H9 (cell line): ENCODE results near the gene SMU1. TPM values are rescaled to one million over a fixed set of nuclear protein-coding genes. Genes with fewer than 3 reads are reported as not detected.

Experiments used
- DNase-seq: peaks from one replicate; pipeline ENCODE4 v3.0.0-alpha.2; 2017
- H2AFZ ChIP-seq: one replicate; pipeline ENCODE4 v1.6.1; 2013; ENCODE audit warnings: mild to moderate bottlenecking, low read length, control low read depth, moderate library complexity
- H2AK5ac ChIP-seq: 2 replicates; pipeline ENCODE4 v1.6.1; 2013; ENCODE audit warnings: low read length, control low read depth, mixed read lengths; ENCODE audit not compliant: insufficient read length
- H2BK120ac ChIP-seq: one replicate; pipeline ENCODE4 v1.6.1; 2013; ENCODE audit warnings: low read depth, mild to moderate bottlenecking, low read length, control low read depth, inconsistent platforms; ENCODE audit not compliant: poor library complexity, severe bottlenecking
- H2BK12ac ChIP-seq: 2 replicates; pipeline ENCODE4 v1.6.1; 2013; ENCODE audit warnings: low read length, control low read depth, mixed read lengths, low read depth; ENCODE audit not compliant: insufficient read length
- H2BK15ac ChIP-seq: 2 replicates; pipeline ENCODE4 v1.6.1; 2013; ENCODE audit warnings: low read depth, low read length, control low read depth
- H2BK20ac ChIP-seq: one replicate; pipeline ENCODE4 v1.6.1; 2013; ENCODE audit warnings: low read depth, mild to moderate bottlenecking, low read length, control low read depth, inconsistent platforms; ENCODE audit not compliant: poor library complexity, severe bottlenecking
- H2BK5ac ChIP-seq: 2 replicates; pipeline ENCODE4 v1.6.1; 2013; ENCODE audit warnings: low read length, control low read depth, mixed read lengths; ENCODE audit not compliant: insufficient read length
- H3K14ac ChIP-seq: 2 replicates; pipeline ENCODE4 v1.6.1; 2013; ENCODE audit warnings: low read length, control low read depth; ENCODE audit not compliant: insufficient read depth
- H3K18ac ChIP-seq: 2 replicates; pipeline ENCODE4 v1.6.1; 2013; ENCODE audit warnings: low read depth, mild to moderate bottlenecking, mixed read lengths, low read length, control low read depth; ENCODE audit not compliant: insufficient read length
- H3K23ac ChIP-seq: 2 replicates; pipeline ENCODE4 v1.6.1; 2013; ENCODE audit warnings: low read length, control low read depth, mixed read lengths, low read depth; ENCODE audit not compliant: insufficient read length
- H3K23me2 ChIP-seq: 2 replicates; pipeline ENCODE4 v1.6.1; 2013; ENCODE audit warnings: low read depth, mild to moderate bottlenecking, mixed read lengths, low read length, control low read depth; ENCODE audit not compliant: insufficient read length, poor library complexity, severe bottlenecking
- H3K27ac ChIP-seq: 2 replicates; pipeline ENCODE4 v1.5.1; 2013; ENCODE audit warnings: low read length, control low read depth, mixed read lengths, low read depth; ENCODE audit not compliant: insufficient read length
- H3K27me3 ChIP-seq: 2 replicates; pipeline ENCODE4 v1.6.1; 2013; ENCODE audit warnings: low read length, control low read depth, inconsistent platforms; ENCODE audit not compliant: insufficient read depth
- H3K4ac ChIP-seq: 2 replicates; pipeline ENCODE4 v1.6.1; 2013; ENCODE audit warnings: low read depth, mild to moderate bottlenecking, control low read depth, inconsistent platforms, low read length, moderate library complexity
- H3K4me1 ChIP-seq: 2 replicates; pipeline ENCODE4 v1.6.1; 2013; ENCODE audit warnings: low read length, control low read depth, inconsistent platforms; ENCODE audit not compliant: insufficient read depth
- H3K4me2 ChIP-seq: 2 replicates; pipeline ENCODE4 v1.6.1; 2013; ENCODE audit warnings: low read length, control low read depth, mixed read lengths; ENCODE audit not compliant: insufficient read length, insufficient read depth
- H3K56ac ChIP-seq: 2 replicates; pipeline ENCODE4 v1.6.1; 2013; ENCODE audit warnings: low read depth, mild to moderate bottlenecking, mixed read lengths, low read length, control low read depth; ENCODE audit not compliant: insufficient read length
- H3K79me1 ChIP-seq: 2 replicates; pipeline ENCODE4 v1.6.1; 2013; ENCODE audit warnings: low read depth, mild to moderate bottlenecking, moderate library complexity, low read length, control low read depth, inconsistent platforms; ENCODE audit not compliant: insufficient read depth, poor library complexity, severe bottlenecking
- H3K79me2 ChIP-seq: 2 replicates; pipeline ENCODE4 v1.6.1; 2013; ENCODE audit warnings: low read length, control low read depth, inconsistent platforms; ENCODE audit not compliant: insufficient read depth
- H3K9ac ChIP-seq: 2 replicates; pipeline ENCODE4 v1.6.1; 2013; ENCODE audit warnings: low read length, control low read depth, mixed read lengths; ENCODE audit not compliant: insufficient read length; ENCODE audit errors: extremely low read depth
- H3K9me3 ChIP-seq: one replicate; pipeline ENCODE4 v1.6.1; 2013; ENCODE audit warnings: low read depth, low read length, inconsistent platforms; ENCODE audit not compliant: control insufficient read depth
- H3T11ph ChIP-seq: one replicate; pipeline ENCODE4 v1.6.1; 2013; ENCODE audit warnings: mild to moderate bottlenecking, low read length, control low read depth, inconsistent platforms
- H4K20me1 ChIP-seq: one replicate; pipeline ENCODE4 v1.6.1; 2013; ENCODE audit not compliant: control insufficient read depth, insufficient read length, insufficient read depth
- H4K5ac ChIP-seq: 2 replicates; pipeline ENCODE4 v1.6.1; 2013; ENCODE audit warnings: low read depth, mild to moderate bottlenecking, mixed read lengths, low read length, control low read depth; ENCODE audit not compliant: insufficient read length
- H4K8ac ChIP-seq: replicated peaks from 2 replicates; pipeline ENCODE4 v1.6.1; 2013; ENCODE audit warnings: low read length, control low read depth, mixed read lengths, low read depth; ENCODE audit not compliant: insufficient read length
- H4K91ac ChIP-seq: 2 replicates; pipeline ENCODE4 v1.6.1; 2013; ENCODE audit warnings: low read depth, mild to moderate bottlenecking, moderate library complexity, mixed read lengths, low read length, control low read depth; ENCODE audit not compliant: insufficient read length
- H3K27ac Mint-ChIP-seq, 3 experiments: 2 replicates in 2 of 3; 3 replicates in 1 of 3; pipeline ENCODE4 v1.8.0; 2020 to 2021; ENCODE audit warnings: mixed read lengths in 3 of 3, mild to moderate bottlenecking in 1 of 3, moderate library complexity in 1 of 3
- H3K27me3 Mint-ChIP-seq: 2 replicates; pipeline ENCODE4 v1.8.0; 2021; ENCODE audit warnings: low read depth, mild to moderate bottlenecking, moderate library complexity, mixed read lengths
- H3K36me3 Mint-ChIP-seq, 3 experiments: 2 replicates in 2 of 3; 3 replicates in 1 of 3; pipeline ENCODE4 v1.8.0; 2020 to 2021; ENCODE audit warnings: low read depth in 3 of 3, mixed read lengths in 3 of 3; ENCODE audit not compliant: insufficient read depth in 1 of 3
- H3K4me1 Mint-ChIP-seq, 2 experiments: 2 replicates each; pipeline ENCODE4 v1.8.0; 2020; ENCODE audit warnings: mixed read lengths in 2 of 2
- H3K4me3 Mint-ChIP-seq, 2 experiments: 2 replicates in 1 of 2; 3 replicates in 1 of 2; pipeline ENCODE4 v1.8.0; 2020 to 2021; ENCODE audit warnings: mild to moderate bottlenecking in 2 of 2, mixed read lengths in 2 of 2, moderate library complexity in 1 of 2
- H3K9me3 Mint-ChIP-seq, 2 experiments: 2 replicates in 1 of 2; 3 replicates in 1 of 2; pipeline ENCODE4 v1.8.0; 2020; ENCODE audit warnings: mild to moderate bottlenecking in 2 of 2, mixed read lengths in 2 of 2, moderate library complexity in 1 of 2
- WGBS: extraction: QIAGEN DNeasy Blood & Tissue Kit; methylation state at CpG from one replicate; pipeline ENCODE4 v1.1.7; 2013; ENCODE audit warnings: missing lambda C conversion rate, low lambda C conversion rate, mixed read lengths; ENCODE audit not compliant: insufficient read length; ENCODE audit errors: extremely low coverage; 5-methylcytosine and 5-hydroxymethylcytosine counted together
- total RNA-seq: library from RNA; stranded (reverse); gene quantifications from 2 replicates; pipeline ENCODE4 v1.2.1, GENCODE V29; 2021
- TF ChIP-seq, protein P1 (sequence below): fragments of 200-600 bp; sonication (generic); conservative IDR thresholded peaks from 3 replicates; pipeline ENCODE4 v1.8.0; 2021; ENCODE audit warnings: antibody characterized with exemption, mild to moderate bottlenecking

SMU1 gene
- total RNA-seq, 1 experiment from 2014 or later = 26.9 TPM

DNA sequence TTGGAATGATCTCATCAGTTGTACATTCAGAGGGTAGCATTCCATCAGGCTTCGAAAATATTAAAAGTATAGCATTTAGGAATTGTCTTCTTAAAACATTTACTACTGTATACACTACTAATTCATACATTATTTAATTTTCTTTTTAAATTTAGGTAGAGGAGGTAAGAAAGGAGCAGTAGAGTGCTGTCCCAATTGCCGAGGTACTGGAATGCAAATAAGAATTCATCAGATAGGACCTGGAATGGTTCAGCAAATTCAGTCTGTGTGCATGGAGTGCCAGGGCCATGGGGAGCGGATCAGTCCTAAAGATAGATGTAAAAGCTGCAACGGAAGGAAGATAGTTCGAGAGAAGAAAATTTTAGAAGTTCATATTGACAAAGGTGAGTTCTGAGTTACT is 46.2 kb downstream of the SMU1 start:
- no peak overlapping the region for H2BK5ac ChIP-seq
- no peak overlapping the region for H3K4me2 ChIP-seq
- no peaks in the 10 kb centered on the region for H3K27me3 ChIP-seq
- H3K79me2 ChIP-seq = peaks cover 22% of the 10 kb centered on the region; the same call in 1 of the 2 replicates
- no peak overlapping the region for H3T11ph ChIP-seq
- H2BK20ac ChIP-seq = no peak overlapping the region
- H2AK5ac ChIP-seq = no peak overlapping the region
- H2BK15ac ChIP-seq = no peak overlapping the region
- no peak overlapping the region for H3K4ac ChIP-seq
- H4K20me1 ChIP-seq = no peaks in the 10 kb centered on the region
- no peak overlapping the region for H3K18ac ChIP-seq
- H3K4me1 ChIP-seq = no peaks in the 10 kb centered on the region
- no CpG with 5 or more reads among the region's 5 CpGs for WGBS
- no peaks in the 10 kb centered on the region for H3K23me2 ChIP-seq
- Mint-ChIP-seq H3K27me3 (no peaks in the 10 kb centered on the region), H3K4me3 (no peak overlapping the region), H3K9me3 (no peaks in the 10 kb centered on the region), H3K27ac (no peak overlapping the region), H3K36me3 (peaks cover 48 to 95% (median 92%) of the 10 kb centered on the region in 3 experiments), H3K4me1 (peaks cover 10 to 14% of the 10 kb centered on the region in 2 experiments)
- H3K27ac ChIP-seq = no peak overlapping the region
- H2BK120ac ChIP-seq = no peak overlapping the region
- no peak overlapping the region for H2BK12ac ChIP-seq
- no peak overlapping the region for H2AFZ ChIP-seq
- no peak overlapping the region for H3K9ac ChIP-seq
- H4K5ac ChIP-seq = no peak overlapping the region
- H3K23ac ChIP-seq = no peak overlapping the region
- DNase-seq = no peak
- no peak overlapping the region for H4K8ac ChIP-seq
- no peak overlapping the region for H4K91ac ChIP-seq
- no peak overlapping the region for H3K56ac ChIP-seq
- no peak overlapping the region for H3K14ac ChIP-seq
- peaks cover 3% of the 10 kb centered on the region for H3K79me1 ChIP-seq
- TF ChIP-seq, protein P1, sequence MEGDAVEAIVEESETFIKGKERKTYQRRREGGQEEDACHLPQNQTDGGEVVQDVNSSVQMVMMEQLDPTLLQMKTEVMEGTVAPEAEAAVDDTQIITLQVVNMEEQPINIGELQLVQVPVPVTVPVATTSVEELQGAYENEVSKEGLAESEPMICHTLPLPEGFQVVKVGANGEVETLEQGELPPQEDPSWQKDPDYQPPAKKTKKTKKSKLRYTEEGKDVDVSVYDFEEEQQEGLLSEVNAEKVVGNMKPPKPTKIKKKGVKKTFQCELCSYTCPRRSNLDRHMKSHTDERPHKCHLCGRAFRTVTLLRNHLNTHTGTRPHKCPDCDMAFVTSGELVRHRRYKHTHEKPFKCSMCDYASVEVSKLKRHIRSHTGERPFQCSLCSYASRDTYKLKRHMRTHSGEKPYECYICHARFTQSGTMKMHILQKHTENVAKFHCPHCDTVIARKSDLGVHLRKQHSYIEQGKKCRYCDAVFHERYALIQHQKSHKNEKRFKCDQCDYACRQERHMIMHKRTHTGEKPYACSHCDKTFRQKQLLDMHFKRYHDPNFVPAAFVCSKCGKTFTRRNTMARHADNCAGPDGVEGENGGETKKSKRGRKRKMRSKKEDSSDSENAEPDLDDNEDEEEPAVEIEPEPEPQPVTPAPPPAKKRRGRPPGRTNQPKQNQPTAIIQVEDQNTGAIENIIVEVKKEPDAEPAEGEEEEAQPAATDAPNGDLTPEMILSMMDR = no peak
- no peaks in the 10 kb centered on the region for H3K9me3 ChIP-seq
